Kidney (tissue), 14 donors: Measurements from ENCODE around the gene ANAPC4. TPM values are rescaled to one million over a fixed set of nuclear protein-coding genes. Genes with fewer than 3 reads are reported as not detected.

ENCODE experiments used
- DNase-seq, 5 donors: peaks; one replicate each; pipeline ENCODE4 v3.0.0-alpha.2; 2013 to 2020
- FAIRE-seq: peaks from 2 replicates; lab custom pipeline; 2012; peaks lifted over from hg19 to GRCh38; lab: Jason Lieb, UNC
- H3K27ac ChIP-seq, 2 donors: one replicate each; pipeline ENCODE4 v1.7.0; 2013; ENCODE audit warnings: low read depth in 2 of 2, low read length in 2 of 2, inconsistent platforms in 1 of 2
- H3K27me3 ChIP-seq: one replicate; pipeline ENCODE4 v1.7.1; 2013; ENCODE audit warnings: low read length, inconsistent platforms; ENCODE audit not compliant: control insufficient read depth, insufficient read depth
- H3K36me3 ChIP-seq, 3 donors: one replicate each; pipeline versions ENCODE4 v1.7.0 to v1.7.1; 2013; ENCODE audit warnings: low read length in 3 of 3, control low read depth in 1 of 3, inconsistent platforms in 1 of 3; ENCODE audit not compliant: insufficient read depth in 3 of 3, control insufficient read depth in 2 of 3
- H3K4me1 ChIP-seq, 3 donors: one replicate each; pipeline versions ENCODE4 v1.7.0 to v1.7.1; 2013; ENCODE audit warnings: low read length in 3 of 3, inconsistent platforms in 1 of 3, low read depth in 1 of 3; ENCODE audit not compliant: control insufficient read depth in 2 of 3, insufficient read depth in 2 of 3
- H3K4me3 ChIP-seq, 3 donors: one replicate each; pipeline versions ENCODE4 v1.7.0 to v1.8.1; 2013; ENCODE audit warnings: low read length in 3 of 3, control low read depth in 1 of 3, inconsistent platforms in 1 of 3
- H3K9ac ChIP-seq, 3 donors: one replicate each; pipeline versions ENCODE4 v1.7.0 to v1.7.1; 2013; ENCODE audit warnings: low read length in 3 of 3, control low read depth in 1 of 3, inconsistent platforms in 1 of 3
- H3K9me3 ChIP-seq, 3 donors: one replicate each; pipeline versions ENCODE4 v1.7.0 to v1.7.1; 2013; ENCODE audit warnings: low read length in 3 of 3, control low read depth in 1 of 3, inconsistent platforms in 1 of 3; ENCODE audit not compliant: control insufficient read depth in 2 of 3, insufficient read depth in 1 of 3
- intact Hi-C: fragments of 100-400 bp; cut with DNase I; formaldehyde crosslinking; loops from one replicate; pipeline ENCODE4 v1.11.1; 2022
- polyA plus RNA-seq: library from polyadenylated mRNA; stranded (reverse); fragments of 350-450 nt; fragmentation: Illumina TruSeq; extraction: RNeasy Lipid Tissue Mini Kit (QIAGEN cat#74804); gene quantifications from one replicate; pipeline ENCODE4 v1.2.3, GENCODE V29; 2014; ENCODE audit warnings: low read depth, low replicate concordance; ENCODE audit not compliant: insufficient read depth
- total RNA-seq: library from RNA; stranded (reverse); fragmentation: NEBNext Ultra II Directional; extraction: Animal tissue kit (Norgen Biotek cat#: 25700); gene quantifications from one replicate; pipeline ENCODE4 v1.2.1, GENCODE V29; 2021
- TF ChIP-seq, protein P1 (sequence below): IDR thresholded peaks from 3 replicates; pipeline ENCODE4 v1.5.1; 2012; ENCODE audit warnings: mild to moderate bottlenecking, moderate library complexity, borderline replicate concordance; ENCODE audit not compliant: insufficient read depth; ENCODE audit errors: extremely low read depth
- donor health status: control.
- donor health status: control.
- donor health status: control.
- donor health status: control.
- donor health status: control.
- donor health status: DM: yes; HTN: yes; CAD: no.
- donor health status: Normal renal cell carcinoma (clear cell type).

ANAPC4 gene
- total and polyA plus RNA-seq, 2 donors from 2014 or later, result 16.6 to 28.4 TPM

DNA sequence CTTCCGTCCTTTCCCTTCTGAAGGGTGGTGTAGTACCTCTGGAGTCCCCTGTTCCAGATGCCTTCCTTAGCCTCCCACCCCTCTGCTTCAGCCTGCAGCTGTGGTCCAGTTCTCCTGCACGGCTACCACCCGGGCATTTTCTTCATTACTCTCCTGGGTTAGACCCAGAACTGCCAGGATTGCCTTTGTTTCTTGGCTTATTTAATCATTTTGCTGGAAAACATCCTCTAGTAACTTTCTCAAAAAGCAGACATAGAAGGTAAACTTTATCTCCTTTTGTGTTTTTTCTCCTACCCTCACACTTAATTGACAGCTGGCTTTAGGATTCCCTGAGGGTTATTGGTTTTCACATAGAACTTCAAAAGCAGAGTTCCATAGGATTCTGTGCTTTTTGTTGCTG is 20.2 kb downstream of the ANAPC4 start:
- H3K4me1 ChIP-seq, result no peaks in the 10 kb centered on the region
- peaks cover 22 to 47% (median 29%) of the 10 kb centered on the region in 3 donors for H3K36me3 ChIP-seq
- intact Hi-C loops, result no loop called here
- TF ChIP-seq, protein P1, sequence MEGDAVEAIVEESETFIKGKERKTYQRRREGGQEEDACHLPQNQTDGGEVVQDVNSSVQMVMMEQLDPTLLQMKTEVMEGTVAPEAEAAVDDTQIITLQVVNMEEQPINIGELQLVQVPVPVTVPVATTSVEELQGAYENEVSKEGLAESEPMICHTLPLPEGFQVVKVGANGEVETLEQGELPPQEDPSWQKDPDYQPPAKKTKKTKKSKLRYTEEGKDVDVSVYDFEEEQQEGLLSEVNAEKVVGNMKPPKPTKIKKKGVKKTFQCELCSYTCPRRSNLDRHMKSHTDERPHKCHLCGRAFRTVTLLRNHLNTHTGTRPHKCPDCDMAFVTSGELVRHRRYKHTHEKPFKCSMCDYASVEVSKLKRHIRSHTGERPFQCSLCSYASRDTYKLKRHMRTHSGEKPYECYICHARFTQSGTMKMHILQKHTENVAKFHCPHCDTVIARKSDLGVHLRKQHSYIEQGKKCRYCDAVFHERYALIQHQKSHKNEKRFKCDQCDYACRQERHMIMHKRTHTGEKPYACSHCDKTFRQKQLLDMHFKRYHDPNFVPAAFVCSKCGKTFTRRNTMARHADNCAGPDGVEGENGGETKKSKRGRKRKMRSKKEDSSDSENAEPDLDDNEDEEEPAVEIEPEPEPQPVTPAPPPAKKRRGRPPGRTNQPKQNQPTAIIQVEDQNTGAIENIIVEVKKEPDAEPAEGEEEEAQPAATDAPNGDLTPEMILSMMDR, result no peak
- no peak overlapping the region for H3K27ac ChIP-seq
- H3K27me3 ChIP-seq, result no peaks in the 10 kb centered on the region
- no peak overlapping the region for H3K9ac ChIP-seq
- no peaks in the 10 kb centered on the region for H3K9me3 ChIP-seq
- no peak for FAIRE-seq
- no peak for DNase-seq
- no peak overlapping the region for H3K4me3 ChIP-seq

- Histone ChIP-seq H3K36me3 (peaks cover 19 to 38% (median 28%) of the 10 kb centered on the region in 3 donors), H3K27ac (no peak overlapping the region), H3K27me3 (no peaks in the 10 kb centered on the region), H3K9ac (no peak overlapping the region), H3K9me3 (no peaks in the 10 kb centered on the region), H3K4me3 (no peak overlapping the region), H3K4me1 (no peaks in the 10 kb centered on the region)
- DNase-seq (no peak), FAIRE-seq (no peak)
- intact Hi-C loops, result no loop called here
- TF ChIP-seq, protein P1, result no peak
Measured at GRCh38 chr4:25399510-25399909, 22.4 kb downstream of the ANAPC4 start.

- no peak for FAIRE-seq
- no peak overlapping the region for H3K9ac ChIP-seq
- no peak overlapping the region for H3K27ac ChIP-seq
- TF ChIP-seq, protein P1, result no peak
- no peak for DNase-seq
- H3K4me3 ChIP-seq, result no peak overlapping the region
- intact Hi-C loops, result no loop called here
- H3K9me3 ChIP-seq, result no peaks in the 10 kb centered on the region
- H3K36me3 ChIP-seq, result peaks cover 16 to 38% (median 25%) of the 10 kb centered on the region in 3 donors
- H3K27me3 ChIP-seq, result no peaks in the 10 kb centered on the region
- no peaks in the 10 kb centered on the region for H3K4me1 ChIP-seq
Measured at GRCh38 chr4:25401066-25401465, 24.0 kb downstream of the ANAPC4 start.

DNA sequence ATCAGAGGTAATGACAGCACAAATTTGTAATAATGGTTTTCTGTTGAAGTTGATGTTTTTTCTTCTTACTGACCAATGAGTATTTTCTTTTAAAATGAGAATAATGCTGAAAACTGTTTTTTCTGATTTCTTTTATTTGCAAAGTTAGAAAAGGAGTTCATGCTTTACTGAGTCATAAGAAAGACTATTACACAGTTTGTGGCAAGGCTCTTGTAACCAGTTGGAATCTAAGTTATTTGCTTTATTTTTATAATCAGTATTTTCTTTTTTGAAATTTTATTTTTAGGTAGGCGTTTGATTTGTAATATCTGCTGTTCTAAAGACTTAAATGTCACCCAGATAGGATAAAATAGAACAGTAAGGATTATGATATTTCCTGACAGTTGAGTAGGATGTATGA is 25.5 kb downstream of the ANAPC4 start:
- intact Hi-C loops, result no loop called here
- H3K27me3 ChIP-seq, result no peaks in the 10 kb centered on the region
- H3K4me1 ChIP-seq, result no peaks in the 10 kb centered on the region
- TF ChIP-seq, protein P1, result no peak
- H3K9me3 ChIP-seq, result no peaks in the 10 kb centered on the region
- DNase-seq (no peak), FAIRE-seq (no peak)
- H3K27ac ChIP-seq, result no peak overlapping the region
- H3K4me3 ChIP-seq, result no peak overlapping the region
- H3K36me3 ChIP-seq, result peaks cover 8 to 33% (median 16%) of the 10 kb centered on the region in 3 donors
- H3K9ac ChIP-seq, result no peak overlapping the region
